Ovary (tissue), 3 donors: Measurements from ENCODE around the gene TXNDC15.

ENCODE experiments used
- CTCF ChIP-seq, 3 donors: fragments of 450-650 bp in 2 of 3; fragments of 200-600 bp in 1 of 3; IDR thresholded peaks; one replicate each; pipeline versions ENCODE4 v1.5.1 to v1.8.0; 2016 to 2022; ENCODE audit warnings: antibody characterized with exemption in 3 of 3, mild to moderate bottlenecking in 1 of 3
- EP300 ChIP-seq: sonication (generic); formaldehyde crosslinking; IDR thresholded peaks from one replicate; pipeline ENCODE4 v1.6.1; 2017; ENCODE audit warnings: antibody characterized with exemption
- POLR2A ChIP-seq: fragments of 450-650 bp; IDR thresholded peaks from one replicate; pipeline ENCODE4 v1.6.1; 2017; ENCODE audit warnings: antibody characterized with exemption, mild to moderate bottlenecking, moderate library complexity
- donor health status: DM: no; HTN: no; CAD: no.

DNA sequence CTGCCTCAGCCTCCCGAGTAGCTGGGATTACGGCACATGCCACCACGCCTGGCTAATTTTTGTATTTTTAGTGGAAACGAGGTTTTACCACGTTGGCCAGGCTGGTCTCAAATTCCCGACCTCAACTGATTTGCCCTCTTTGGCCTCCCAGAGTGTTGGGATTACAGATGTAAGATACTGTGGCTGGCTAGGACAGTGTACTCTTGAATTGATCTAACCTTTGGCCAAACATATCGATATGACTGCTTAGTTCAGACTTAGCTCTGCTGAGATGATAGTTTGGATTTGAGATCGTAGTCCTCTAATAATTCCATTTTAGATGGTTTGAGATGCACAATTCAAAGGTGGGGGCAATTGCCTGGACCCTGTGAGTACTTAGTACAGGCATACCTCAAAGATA, 15.2 kb downstream of the TXNDC15 start:
- TF ChIP-seq CTCF (IDR thresholded peaks at IDR 0.05) (no peak), POLR2A (no peak), EP300 (no peak)
